HG02588 (cell line): ENCODE results near the gene PEX3.

ENCODE experiments used
- ATAC-seq: cut with Tn5 transposase; IDR thresholded peaks from one replicate; pipeline ENCODE4 v1.9.1; 2021; ENCODE audit warnings: mild to moderate bottlenecking, moderate library complexity; ENCODE audit not compliant: unreplicated experiment

The PEX3 gene, protein sequence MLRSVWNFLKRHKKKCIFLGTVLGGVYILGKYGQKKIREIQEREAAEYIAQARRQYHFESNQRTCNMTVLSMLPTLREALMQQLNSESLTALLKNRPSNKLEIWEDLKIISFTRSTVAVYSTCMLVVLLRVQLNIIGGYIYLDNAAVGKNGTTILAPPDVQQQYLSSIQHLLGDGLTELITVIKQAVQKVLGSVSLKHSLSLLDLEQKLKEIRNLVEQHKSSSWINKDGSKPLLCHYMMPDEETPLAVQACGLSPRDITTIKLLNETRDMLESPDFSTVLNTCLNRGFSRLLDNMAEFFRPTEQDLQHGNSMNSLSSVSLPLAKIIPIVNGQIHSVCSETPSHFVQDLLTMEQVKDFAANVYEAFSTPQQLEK

DNA sequence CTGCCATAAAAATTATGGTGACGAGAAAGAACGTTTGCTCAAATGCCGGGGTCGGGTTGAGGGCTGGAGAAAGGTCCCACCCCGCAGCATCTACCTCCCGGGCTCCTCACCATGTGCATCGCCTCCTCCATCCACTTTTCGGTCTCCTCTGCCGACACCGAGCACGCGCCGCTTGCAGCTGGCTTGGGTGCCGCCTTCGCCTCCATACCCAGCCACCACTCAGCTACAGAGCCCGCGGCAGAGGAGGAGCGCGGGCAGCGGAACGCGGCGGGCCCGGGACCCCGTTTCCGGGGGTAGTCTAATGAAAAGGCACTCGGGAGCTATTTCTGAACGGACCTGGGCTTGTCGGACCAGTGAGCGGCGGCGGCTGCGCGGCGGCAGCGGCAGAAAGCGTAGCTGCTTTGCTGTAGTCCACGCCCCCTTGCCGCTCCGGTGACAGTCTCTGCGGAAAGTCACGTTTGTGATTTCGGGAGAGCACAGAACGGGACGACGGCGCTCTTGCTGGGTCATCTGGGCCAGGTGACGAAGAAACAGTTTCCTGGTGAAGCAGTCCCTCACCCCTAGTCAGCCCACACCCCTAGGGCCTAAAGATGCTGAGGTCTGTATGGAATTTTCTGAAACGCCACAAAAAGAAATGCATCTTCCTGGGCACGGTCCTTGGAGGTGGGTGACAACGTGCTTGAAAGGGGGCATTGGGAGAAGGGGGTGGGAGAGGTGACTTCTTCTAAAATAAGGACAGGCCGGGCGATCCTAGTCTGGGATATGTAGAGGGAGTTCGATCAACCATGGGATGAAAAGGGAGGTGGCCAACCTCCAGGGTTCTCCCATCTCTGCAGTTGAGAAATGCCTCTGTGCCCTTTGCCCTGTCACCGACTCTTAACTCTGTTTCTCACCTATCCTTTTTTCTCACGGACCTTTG lies at the start of gene PEX3, which contains the start of gene ADAT2:
Gene PEX3, plus strand, starts transcription at position 353 of the 919 bp plus-strand sequence. Its CDS starts 238 bp downstream, at position 591.
Gene ADAT2, minus strand, starts transcription at position 243 of the 919 bp plus-strand sequence. Its CDS starts 37 bp downstream, at position 206.
- peak; percentile 98 for ATAC-seq

DNA sequence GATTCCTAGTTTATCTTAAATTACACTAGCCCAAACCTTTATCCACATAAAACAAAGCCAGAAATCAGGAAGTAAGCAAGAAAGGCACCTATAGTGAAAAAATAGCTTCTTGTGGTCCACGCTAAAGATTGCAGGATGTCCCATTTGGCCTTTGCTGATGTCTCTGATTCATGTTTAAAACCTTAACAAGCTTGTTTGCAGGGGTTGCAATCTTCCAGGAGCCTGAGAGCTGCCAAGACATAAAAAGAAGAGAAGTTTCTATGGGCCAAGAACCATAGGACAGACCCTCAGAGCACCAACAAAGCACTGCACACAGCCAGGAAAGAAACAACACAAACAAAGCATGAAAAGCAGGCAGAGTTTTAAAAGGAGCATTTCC lies 49.5 kb upstream of the PEX3 start:
- no peak for ATAC-seq

DNA sequence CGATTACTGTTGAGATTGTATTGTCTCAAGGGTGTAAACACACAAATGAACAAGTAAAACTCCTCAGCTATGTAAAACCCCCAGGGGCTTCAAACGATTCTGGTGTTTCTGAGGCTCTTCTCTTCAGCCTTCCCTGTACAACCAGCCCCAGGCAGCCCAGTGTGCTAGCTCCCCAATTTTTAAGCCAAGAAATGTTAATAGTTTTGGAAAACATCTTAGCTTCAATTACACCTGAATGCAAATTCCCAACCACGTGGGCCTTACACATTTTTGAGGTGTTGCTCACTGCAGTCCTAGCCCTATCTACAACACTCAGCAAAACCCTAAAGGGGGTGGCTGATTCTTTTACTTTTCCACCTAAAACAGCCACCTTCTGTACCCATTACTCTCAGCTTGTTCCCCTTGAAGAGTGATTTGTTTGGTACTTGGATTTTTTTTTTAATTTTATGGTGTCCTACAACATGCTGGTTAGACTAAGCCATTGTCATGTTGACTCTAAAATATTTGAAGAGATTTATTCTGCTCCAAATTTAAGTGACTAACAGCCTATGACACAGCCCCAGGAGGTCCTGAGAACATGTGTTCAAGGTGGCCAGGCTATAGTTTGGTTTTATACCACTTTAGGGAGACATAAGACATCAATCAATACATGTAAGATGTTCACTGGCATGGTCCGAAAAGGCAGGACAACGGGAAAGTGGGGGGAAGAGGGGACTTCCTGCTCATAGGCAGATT lies 48.8 kb upstream of the PEX3 start:
- no peak for ATAC-seq

DNA sequence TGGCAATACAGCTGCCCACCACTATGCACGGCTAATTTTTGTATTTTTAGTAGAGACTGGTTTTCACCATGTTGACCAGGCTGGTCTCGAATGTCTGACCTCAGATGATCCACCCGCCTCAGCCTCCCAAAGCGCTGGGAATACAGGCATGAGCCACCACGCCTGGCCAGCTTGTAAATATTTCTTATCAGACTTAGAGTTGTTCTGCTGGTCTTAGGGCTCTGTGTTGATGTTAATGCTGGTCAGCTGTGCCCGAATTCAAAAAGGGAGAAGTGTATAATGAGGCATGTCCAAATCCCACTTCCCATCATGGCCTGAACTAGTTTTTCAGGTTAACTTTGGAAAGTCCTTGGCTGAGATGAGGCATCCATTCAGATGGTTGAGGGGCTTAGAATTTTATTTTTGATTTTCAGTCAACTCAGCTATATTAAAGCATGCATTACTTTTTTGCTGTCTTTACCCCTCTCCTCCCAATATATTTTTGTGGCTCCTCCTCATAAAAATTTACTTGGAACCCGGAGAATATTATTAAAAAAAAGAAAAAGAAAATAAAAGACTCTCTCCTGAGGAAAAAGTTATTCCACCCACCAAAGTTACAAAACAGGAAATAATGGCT lies 47.8 kb upstream of the PEX3 start:
- no peak for ATAC-seq

DNA sequence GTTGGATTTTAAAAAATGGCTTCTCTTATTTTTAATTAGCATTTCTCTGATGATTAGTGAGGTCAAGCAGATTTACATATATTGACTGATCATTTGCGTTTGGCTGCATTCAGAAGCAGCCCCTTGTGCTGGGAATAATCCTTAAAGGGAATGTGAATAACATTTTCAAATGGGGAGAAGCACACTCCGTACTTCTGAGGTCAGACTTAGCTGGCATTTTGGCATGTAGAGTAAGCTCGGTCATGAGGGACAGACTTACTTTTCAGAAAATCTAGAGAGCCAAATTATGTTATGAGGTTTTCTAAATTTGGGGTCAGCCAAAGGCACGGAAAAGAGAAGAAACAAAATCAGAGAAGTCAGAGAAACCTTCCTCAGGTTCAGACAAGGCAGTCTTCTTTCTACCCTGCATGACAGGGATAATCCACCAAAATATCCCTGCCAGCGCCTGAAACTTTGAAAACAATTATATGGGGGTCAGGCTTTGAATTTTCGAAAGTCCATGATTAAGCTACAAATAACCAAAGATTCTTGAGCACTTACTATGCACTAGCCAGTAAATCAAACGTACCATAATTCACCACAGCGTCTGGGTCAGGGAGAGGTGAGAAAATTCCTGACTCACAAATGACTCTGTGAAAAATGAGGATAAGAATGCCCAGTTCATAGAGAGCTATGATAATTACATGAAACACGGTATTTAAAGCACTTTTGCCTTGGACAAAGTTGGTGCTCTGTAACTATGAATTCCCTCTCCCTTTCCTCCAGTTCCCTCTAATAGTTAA lies 45.0 kb upstream of the PEX3 start:
- ATAC-seq, result no peak

DNA sequence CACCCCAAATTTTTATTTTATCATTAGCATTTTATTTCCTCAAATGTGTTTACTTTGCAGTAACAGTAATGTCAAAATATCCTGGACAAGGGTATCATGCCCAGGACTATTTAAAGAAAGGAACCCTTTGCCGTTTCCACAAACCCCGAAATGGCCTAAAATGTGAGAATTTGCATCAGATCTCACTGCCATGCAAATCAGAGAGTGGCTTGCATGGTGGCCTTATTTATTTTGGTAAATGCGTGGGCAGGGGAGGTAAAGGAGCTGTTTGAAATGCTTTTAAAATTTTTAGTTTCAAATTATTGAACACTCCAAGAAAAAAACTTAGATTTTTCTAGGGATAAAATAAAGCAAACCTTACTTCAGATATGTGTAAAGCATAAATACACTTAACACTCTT lies 43.9 kb upstream of the PEX3 start:
- no peak for ATAC-seq

DNA sequence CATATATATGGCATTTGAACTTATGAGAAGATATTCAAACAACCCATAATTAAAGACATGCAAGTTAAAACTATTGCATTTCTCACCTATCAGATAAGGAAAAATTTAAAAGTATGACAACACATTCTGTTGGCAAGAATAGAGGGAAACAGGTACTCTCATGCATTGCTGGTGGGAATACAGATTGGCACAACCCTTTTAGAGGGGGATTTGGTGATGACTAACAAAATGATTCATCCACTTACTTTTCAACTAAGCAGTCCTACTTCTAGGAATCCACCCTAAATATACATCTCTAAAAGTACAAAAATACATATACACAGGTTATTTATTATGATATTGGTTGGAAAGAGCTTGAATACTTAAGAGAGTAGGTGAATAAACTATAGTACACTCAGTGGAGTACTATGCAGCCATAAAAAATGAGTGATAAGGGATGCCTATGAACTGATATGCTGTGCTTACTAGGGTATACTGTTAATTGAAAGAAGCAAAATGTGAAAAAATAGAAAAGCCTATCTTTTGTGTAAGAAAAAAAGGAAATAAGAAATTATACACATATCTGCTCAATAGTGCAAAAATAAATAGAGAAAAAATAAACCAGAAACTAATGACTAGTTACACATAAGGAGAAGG lies 42.3 kb upstream of the PEX3 start:
- no peak for ATAC-seq

DNA sequence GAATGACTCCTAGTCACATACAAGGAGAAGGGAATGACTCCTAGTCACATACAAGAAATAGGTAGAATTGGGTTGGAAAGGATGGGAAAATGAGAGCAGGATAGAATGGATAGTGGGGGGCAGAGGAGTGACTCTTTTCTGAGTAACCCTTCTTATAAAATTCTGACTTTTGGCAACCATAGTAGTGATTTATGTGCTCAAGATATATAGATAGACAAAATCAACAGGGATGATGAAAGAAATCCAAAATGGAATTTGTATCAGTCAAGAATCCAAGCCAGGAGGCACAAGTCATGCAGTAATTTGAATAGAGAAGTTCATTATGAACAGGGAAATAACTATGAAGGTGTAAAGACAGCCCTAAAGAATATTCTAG lies 41.8 kb upstream of the PEX3 start:
- no peak for ATAC-seq

DNA sequence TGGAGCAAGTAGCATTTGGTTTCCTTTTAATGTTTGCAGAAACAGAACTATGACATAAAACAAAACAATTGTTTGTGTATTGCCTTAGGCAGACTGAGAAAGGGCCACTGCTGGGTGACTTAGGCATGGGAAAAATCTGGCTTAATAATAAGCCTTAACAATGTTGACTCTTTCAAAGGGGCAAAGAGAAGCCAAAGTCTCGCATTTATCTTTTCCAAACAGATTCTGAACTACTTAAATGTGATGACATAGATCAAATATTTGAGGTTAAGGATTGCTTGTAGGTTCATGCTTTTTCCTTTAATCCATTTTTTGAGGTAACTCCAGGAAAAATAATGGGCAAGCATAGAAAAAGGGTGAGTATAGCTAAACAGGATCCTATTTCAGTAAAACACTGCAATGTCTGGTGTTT lies 39.7 kb upstream of the PEX3 start:
- no peak for ATAC-seq

DNA sequence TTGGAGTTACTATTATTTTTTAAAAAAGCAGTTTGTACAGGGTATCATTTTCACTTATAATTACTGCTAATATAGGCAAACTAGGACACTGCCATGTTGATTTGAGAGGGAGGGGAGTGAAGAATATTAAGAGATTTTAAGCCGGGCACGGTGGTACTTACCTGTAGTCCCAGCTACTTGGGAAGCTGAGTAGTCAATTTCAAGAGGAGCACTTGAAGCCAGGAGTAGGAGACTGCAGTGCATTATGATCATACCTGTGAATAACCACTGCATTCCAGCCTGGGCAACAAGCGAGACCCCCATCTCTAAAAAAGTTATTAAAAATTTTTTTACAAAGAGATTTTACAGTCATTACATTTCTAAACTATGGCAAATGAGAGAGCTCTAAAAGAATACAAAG lies 35.8 kb upstream of the PEX3 start:
- ATAC-seq, result no peak

DNA sequence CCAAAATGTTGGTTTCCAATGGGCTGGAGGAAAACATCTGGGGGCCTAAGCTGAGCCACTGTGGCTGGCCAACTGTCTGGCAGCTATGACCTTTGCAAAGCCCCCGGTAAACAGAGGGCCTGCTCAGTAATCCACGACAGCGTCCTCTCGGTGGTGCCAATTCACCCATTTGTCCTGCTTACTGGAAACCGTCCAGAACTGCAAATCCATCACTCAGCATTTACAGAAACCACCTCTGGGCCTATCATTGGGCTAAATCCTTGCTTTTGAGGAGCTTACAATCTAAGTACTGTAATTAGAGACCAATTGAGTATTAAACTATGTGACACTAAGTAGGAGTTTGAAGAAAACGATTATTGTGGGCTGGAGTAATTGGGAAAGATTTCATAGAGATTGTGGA lies 31.1 kb upstream of the PEX3 start:
- ATAC-seq, result no peak

DNA sequence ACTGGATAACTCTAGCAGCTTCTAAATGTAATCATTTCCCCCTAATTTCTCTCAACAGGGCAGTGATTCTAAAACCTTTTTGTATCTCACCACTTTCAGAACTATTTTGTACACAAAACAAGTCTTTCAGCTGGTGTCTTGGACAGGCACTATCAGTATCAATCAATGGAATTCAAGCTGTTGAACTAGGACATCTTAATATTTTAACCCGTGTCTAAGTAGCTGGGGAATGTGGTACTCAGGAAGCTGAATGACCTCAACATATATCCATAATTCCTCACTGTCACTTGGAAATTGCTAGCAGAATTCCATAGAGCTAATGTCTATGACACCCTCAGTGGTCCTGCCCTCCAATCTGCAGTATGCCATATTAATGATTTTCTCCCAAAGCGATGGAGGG lies 24.6 kb upstream of the PEX3 start:
- no peak for ATAC-seq

DNA sequence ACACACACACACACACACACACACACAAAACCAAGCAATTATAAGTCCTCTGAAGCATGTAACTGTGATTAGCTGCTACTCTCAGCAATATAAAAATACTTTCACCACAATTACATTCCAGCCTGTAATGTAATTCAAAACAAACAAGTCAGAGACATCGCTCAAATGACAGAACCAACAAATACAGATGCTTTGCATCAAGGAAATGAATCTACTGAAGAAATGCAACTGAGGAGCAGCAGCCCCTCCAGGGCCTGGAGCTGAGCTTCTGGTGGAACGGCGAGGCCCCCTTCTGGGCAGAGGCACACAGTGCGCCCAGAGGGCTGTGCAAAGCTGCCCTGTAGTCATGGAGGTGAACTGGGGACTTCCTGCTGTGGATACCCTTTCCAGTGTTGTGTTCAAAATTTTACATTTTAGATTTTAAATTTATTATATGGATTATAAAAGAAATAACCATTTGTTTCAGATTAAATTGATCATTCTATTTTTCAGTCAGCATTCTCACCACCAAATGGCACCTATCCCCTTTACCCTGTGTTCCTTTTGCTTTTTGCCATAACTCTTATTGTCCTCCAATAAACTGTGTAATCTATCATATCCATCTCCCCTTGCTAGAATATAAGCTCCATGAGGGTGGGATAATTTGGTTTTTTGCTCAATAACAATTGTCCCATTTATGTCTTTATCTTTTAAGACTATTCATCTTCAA lies 23.3 kb upstream of the PEX3 start:
- ATAC-seq, result peak; percentile 100

DNA sequence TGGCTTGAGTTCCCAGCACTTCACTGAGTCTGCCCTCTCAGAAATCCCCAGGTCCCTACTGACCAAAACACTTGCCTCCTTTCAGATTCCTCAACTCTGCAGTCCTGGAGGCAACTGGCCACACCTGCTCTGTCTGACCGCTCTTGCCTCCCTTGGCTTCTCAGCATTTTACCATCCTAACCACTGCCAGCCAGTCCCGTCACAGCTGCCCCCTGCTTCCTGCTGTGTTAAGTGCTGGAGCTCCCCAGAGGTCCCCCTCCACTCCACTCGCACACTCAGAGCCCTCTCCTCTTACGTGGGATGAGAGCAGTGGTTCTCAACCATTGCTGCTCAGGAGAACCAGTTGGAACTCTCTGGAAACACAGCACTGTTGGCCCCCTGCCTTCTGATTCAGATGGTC lies 20.6 kb upstream of the PEX3 start:
- ATAC-seq, result no peak

DNA sequence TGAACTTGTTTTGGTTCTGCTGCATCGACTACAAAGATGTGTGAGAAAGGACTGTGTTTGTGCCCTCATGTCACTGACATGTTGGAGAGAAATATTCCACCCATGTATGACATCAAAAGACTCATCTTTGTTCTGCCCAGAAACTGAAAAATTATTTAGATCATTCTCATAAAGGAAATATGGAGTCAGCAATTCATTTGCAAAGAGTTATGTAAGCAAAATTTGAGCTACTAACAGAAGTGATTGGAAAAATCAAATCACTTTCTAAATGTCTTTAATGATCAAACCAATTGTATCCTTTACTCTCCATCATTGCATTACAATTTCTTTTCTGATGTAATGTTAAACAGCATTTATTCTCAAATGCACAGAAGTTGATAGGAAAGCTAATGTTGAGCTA lies 19.4 kb upstream of the PEX3 start:
- no peak for ATAC-seq

DNA sequence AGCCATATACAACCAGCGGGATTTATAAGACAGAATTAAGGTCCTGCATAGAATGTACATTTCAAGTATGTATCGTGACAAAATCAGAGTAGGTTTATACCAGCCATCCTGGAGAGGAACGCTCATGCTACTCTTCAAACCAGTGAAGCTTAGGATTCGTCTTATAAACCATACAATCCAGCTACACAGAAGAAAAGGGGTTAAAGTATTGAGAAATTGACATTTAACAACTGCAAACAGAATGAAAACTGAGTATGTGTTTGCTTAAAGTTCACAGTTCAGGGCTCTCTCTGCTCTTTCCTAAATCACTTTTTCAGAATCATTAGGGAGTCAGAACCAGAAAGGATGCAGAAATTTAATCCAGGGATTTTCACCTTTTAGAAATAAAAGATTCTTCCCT lies 18.0 kb upstream of the PEX3 start:
- ATAC-seq, result no peak

DNA sequence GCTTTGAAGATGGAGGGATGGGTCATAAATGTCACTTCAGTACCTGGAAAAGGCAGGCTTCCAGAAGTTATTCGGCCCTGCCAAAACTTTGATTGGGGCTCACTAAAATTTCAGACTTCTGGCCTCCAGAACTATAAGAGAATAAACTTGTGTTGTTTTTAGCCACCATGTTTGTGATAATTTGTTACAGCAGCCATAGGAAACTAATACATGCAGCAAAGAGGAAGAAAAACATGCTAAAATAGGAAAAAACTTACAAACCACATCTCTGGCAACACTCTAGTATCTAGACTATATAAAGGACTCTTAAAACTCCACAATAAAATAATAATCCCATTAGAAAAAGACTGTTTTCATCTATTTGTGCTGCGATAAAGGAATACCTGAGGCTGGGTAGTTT lies 9.6 kb upstream of the PEX3 start:
- ATAC-seq, result no peak

DNA sequence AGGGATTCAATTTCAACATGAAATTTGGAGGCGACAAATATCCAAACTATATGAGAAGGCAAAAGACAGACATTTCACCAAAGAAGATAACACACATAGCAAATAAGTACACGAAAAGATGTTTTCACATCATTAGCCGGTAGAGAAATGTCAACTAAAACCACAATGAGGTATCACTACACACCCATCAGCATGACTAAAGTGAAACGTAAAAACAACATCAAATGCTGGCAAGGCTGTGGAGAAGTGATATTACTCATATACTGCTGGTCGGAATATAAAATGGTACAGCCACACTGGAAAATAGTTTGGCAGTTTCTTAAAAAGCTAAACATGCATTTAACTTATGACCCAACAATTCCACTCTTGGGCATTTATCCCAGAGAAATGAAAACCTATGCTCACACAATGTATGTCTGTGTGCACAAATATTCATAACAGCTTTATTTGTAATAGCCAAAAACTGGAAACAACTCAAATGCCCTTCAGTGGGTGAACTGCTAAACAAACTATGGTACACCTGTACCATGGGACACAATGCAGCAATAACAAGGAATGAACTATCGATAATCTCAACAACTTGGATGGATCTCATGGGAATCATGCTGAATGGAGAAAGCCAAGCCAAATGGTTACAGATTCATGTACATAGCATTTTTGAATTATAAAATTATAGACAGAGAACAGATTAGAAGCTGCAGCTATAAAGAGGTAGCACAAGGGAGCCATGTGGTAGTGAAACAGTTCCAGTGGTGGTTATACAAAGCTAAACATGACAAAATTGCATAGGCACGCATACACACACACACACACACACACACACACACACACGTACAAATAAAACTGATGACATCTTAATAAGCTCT lies 8.7 kb upstream of the PEX3 start:
- ATAC-seq, result no peak
